ENCODE measurements around the gene MUC22. TPM values are rescaled to one million over a fixed set of nuclear protein-coding genes. Genes with fewer than 3 reads are reported as not detected.

MUC22 gene
- polyA plus RNA-seq, 4 donors = not detected

DNA sequence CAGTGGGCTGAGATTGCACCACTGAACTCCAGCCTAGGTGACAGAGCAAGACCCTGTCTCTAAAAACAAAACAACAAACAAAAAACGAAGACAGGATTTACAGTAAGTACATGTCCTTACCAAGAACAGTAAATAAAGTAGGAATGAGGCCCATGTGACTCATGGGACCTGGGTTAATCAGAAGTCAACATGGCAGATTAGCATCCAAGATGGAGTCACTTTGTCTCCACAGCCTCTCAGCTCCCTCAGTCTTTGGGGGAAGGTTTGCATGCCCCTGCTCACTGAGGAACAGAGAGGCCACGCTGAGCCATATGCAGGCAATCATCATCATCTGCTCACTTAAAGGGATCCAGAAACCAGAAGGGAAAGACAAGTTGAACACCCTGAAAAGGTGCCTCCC, 7.8 kb upstream of the MUC22 start:
- no peaks in the 10 kb centered on the region for H3K4me1 ChIP-seq (ENCODE audit: control insufficient read depth in 3 of 3, insufficient read depth in 2 of 3, low read depth in 1 of 3, low read length in 2 of 3)
- no peak overlapping the region for H3K4me3 ChIP-seq (ENCODE audit: low read depth in 1 of 3, low read length in 3 of 3)
- no peak overlapping the region for H3K27ac ChIP-seq (ENCODE audit: low read depth in 1 of 3, low read length in 2 of 3)
- no peak for FAIRE-seq
- H3K9me3 ChIP-seq (ENCODE audit: control insufficient read depth in 2 of 2, insufficient read depth in 1 of 2, low read depth in 1 of 2, low read length in 1 of 2) = no peaks in the 10 kb centered on the region
- 64 to 68% (median 66%) methylated on average over 2 of the region's 2 CpGs for WGBS, 3 donors
- DNase-seq = no peak
- H3K36me3 ChIP-seq (ENCODE audit: control insufficient read depth in 3 of 3, insufficient read depth in 2 of 3, low read depth in 1 of 3, low read length in 3 of 3) = no peaks in the 10 kb centered on the region
- peaks cover 0 to 7% (median 0%) of the 10 kb centered on the region in 3 donors for H3K27me3 ChIP-seq (ENCODE audit: control insufficient read depth in 3 of 3, insufficient read depth in 3 of 3, low read length in 3 of 3)

DNA sequence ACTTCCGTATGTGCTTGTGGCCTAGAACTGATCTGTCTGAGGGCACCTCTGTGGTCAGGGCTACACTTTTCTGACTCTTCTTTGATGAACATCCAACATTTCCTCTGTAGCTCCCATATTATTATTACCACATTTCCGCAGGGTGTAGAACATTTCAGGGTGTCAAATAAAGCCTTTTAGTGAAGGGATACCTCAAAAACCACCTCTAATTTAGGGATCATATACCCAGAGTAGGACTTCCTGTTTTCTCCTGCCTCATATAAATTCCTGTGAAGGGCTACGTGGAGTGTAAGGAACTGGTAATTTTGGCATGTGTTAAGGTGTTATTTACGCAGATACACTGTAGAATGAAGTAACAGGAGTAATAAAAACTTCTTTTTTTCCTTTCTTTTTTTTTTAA, 5.5 kb upstream of the MUC22 start:
- H3K27ac ChIP-seq (ENCODE audit: low read depth in 1 of 3, low read length in 2 of 3) = no peak overlapping the region
- 70 to 77% (median 75%) methylated on average over 4 of the region's 4 CpGs for WGBS, 3 donors
- no peaks in the 10 kb centered on the region for H3K9me3 ChIP-seq (ENCODE audit: control insufficient read depth in 2 of 2, insufficient read depth in 1 of 2, low read depth in 1 of 2, low read length in 1 of 2)
- FAIRE-seq = no peak
- H3K36me3 ChIP-seq (ENCODE audit: control insufficient read depth in 3 of 3, insufficient read depth in 2 of 3, low read depth in 1 of 3, low read length in 3 of 3) = no peaks in the 10 kb centered on the region
- DNase-seq = no peak
- H3K4me3 ChIP-seq (ENCODE audit: low read depth in 1 of 3, low read length in 3 of 3) = no peak overlapping the region
- H3K27me3 ChIP-seq (ENCODE audit: control insufficient read depth in 3 of 3, insufficient read depth in 3 of 3, low read length in 3 of 3) = peaks cover 0 to 22% (median 0%) of the 10 kb centered on the region in 3 donors
- H3K4me1 ChIP-seq (ENCODE audit: control insufficient read depth in 3 of 3, insufficient read depth in 2 of 3, low read depth in 1 of 3, low read length in 2 of 3) = no peaks in the 10 kb centered on the region

DNA sequence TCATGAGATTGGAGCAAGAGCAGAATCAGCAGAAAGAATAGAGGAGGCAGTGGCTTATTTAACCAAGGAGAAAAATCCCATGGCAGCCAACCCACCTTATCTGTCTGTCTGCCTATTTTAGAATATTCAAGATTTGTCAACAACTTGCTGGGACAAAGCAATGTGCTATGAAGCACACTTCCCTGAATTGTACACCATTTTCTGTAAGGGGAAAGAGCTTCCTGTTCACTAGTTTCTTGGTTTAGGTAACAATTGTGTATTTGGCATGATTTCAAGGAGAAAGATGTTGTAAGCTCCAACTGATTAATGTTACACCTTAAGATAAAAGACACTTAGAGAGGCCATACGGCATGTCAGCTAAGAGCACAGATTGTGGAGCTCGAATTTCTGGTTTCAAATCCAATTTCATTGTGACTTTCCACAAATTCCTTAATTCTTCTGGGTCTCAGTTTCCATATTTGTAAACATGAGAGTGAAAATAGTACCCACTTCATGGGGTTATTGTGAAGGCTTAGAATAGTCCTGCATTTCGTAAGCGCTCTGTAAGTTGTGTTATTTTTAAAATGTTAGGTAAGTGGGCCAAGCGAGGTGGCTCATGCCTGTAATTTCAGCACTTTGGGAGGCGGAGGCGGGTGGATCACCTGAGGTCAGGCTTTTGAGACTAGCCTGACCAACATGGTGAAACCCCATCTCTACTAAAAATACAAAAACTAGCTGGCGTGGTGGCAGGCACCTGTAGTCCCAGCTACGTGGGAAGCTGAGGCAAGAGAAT, 4.8 kb upstream of the MUC22 start:
- H3K27me3 ChIP-seq (ENCODE audit: control insufficient read depth in 3 of 3, insufficient read depth in 3 of 3, low read length in 3 of 3) = peaks cover 0 to 26% (median 0%) of the 10 kb centered on the region in 3 donors
- no peaks in the 10 kb centered on the region for H3K4me1 ChIP-seq (ENCODE audit: control insufficient read depth in 3 of 3, insufficient read depth in 2 of 3, low read depth in 1 of 3, low read length in 2 of 3)
- WGBS, 3 donors = 72 to 78% (median 78%) methylated on average over 9 of the region's 9 CpGs
- H3K4me3 ChIP-seq (ENCODE audit: low read depth in 1 of 3, low read length in 3 of 3) = no peak overlapping the region
- H3K9me3 ChIP-seq (ENCODE audit: control insufficient read depth in 2 of 2, insufficient read depth in 1 of 2, low read depth in 1 of 2, low read length in 1 of 2) = no peaks in the 10 kb centered on the region
- FAIRE-seq (no peak), DNase-seq (no peak)
- no peak overlapping the region for H3K27ac ChIP-seq (ENCODE audit: low read depth in 1 of 3, low read length in 2 of 3)
- no peaks in the 10 kb centered on the region for H3K36me3 ChIP-seq (ENCODE audit: control insufficient read depth in 3 of 3, insufficient read depth in 2 of 3, low read depth in 1 of 3, low read length in 3 of 3)

DNA sequence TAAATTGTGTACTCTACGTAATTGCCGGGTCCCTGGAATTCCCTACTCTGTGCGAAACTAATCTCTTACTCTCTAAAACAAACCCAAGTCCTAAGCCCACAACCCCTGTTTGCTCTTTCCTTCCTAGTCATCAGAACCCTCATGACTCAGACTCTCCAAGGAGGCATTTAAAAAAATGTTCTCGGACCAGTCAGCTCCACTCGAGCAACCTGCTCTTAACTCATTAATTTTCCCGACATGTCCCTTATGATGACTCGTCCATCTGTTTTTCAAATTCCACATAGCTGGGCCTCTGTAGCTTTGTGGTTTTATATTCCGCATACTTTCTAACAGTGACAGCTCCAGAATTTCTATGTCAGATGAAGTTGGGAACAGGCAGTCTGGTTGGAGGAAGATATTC, 2.6 kb upstream of the MUC22 start:
- FAIRE-seq (no peak), DNase-seq (no peak)
- peaks cover 0 to 26% (median 0%) of the 10 kb centered on the region in 3 donors for H3K27me3 ChIP-seq (ENCODE audit: control insufficient read depth in 3 of 3, insufficient read depth in 3 of 3, low read length in 3 of 3)
- no peaks in the 10 kb centered on the region for H3K4me1 ChIP-seq (ENCODE audit: control insufficient read depth in 3 of 3, insufficient read depth in 2 of 3, low read depth in 1 of 3, low read length in 2 of 3)
- H3K9me3 ChIP-seq (ENCODE audit: control insufficient read depth in 2 of 2, insufficient read depth in 1 of 2, low read depth in 1 of 2, low read length in 1 of 2) = no peaks in the 10 kb centered on the region
- 53 to 75% (median 74%) methylated on average over 8 of the region's 8 CpGs for WGBS, 3 donors
- H3K27ac ChIP-seq (ENCODE audit: low read depth in 1 of 3, low read length in 2 of 3) = peak overlapping the region in 1 of 3 donors; percentile 60
- no peak overlapping the region for H3K4me3 ChIP-seq (ENCODE audit: low read depth in 1 of 3, low read length in 3 of 3)
- no peaks in the 10 kb centered on the region for H3K36me3 ChIP-seq (ENCODE audit: control insufficient read depth in 3 of 3, insufficient read depth in 2 of 3, low read depth in 1 of 3, low read length in 3 of 3)

DNA sequence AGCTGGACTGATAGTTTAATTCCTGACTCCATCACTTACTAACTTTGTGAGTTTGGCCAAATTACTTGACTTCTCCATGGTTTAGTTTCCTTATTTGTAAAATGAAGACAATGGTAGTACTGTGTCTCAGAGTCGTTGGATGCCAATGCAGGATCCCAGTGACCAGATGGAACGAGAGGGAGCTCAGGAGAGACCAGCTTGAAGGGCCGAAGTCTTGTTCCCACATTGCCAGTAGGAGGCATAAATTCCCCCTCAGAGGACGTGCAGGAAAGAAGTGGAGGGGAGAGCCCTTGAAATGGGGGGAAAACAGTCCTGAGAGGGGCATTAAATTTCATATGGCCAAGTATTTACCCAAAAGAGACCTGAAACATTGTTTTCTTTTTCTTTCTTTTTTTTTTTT, 2.1 kb upstream of the MUC22 start:
- Histone ChIP-seq H3K4me3 (ENCODE audit: low read depth in 1 of 3, low read length in 3 of 3) (no peak overlapping the region), H3K9me3 (ENCODE audit: control insufficient read depth in 2 of 2, insufficient read depth in 1 of 2, low read depth in 1 of 2, low read length in 1 of 2) (no peaks in the 10 kb centered on the region), H3K4me1 (ENCODE audit: control insufficient read depth in 3 of 3, insufficient read depth in 2 of 3, low read depth in 1 of 3, low read length in 2 of 3) (no peaks in the 10 kb centered on the region), H3K27me3 (ENCODE audit: control insufficient read depth in 3 of 3, insufficient read depth in 3 of 3, low read length in 3 of 3) (peaks cover 0 to 26% (median 0%) of the 10 kb centered on the region in 3 donors), H3K27ac (ENCODE audit: low read depth in 1 of 3, low read length in 2 of 3) (peak overlapping the region in 1 of 3 donors; percentile 60), H3K36me3 (ENCODE audit: control insufficient read depth in 3 of 3, insufficient read depth in 2 of 3, low read depth in 1 of 3, low read length in 3 of 3) (no peaks in the 10 kb centered on the region)
- no peak for DNase-seq
- 59 to 66% (median 65%) methylated on average over 4 of the region's 4 CpGs for WGBS, 3 donors
- FAIRE-seq = no peak

DNA sequence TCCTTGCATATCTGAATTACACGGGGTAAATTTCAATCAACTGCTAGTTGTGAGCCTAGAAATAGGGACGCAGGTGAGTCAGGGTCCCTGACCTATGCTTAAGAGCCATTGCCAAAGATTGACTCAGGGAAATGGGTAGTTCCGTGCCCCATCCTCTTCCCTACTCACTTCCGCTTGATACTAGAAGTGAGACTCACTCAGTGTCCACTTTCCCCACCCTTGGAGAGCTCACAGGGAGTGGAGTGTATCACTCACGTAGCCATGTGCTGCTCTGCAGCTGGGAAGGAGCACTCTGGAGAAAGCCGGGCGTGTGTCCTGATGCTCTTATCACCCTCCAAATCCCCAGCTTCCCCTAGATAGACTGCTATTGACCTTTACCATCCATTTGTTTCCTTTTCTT, 543 bp upstream of the MUC22 start:
- H3K4me3 ChIP-seq (ENCODE audit: low read depth in 1 of 3, low read length in 3 of 3) = no peak overlapping the region
- H3K27me3 ChIP-seq (ENCODE audit: control insufficient read depth in 3 of 3, insufficient read depth in 3 of 3, low read length in 3 of 3) = peaks cover 0 to 26% (median 0%) of the 10 kb centered on the region in 3 donors
- no peak for DNase-seq
- 74 to 81% (median 78%) methylated on average over 7 of the region's 7 CpGs for WGBS, 3 donors
- H3K27ac ChIP-seq (ENCODE audit: low read depth in 1 of 3, low read length in 2 of 3) = no peak overlapping the region
- no peaks in the 10 kb centered on the region for H3K36me3 ChIP-seq (ENCODE audit: control insufficient read depth in 3 of 3, insufficient read depth in 2 of 3, low read depth in 1 of 3, low read length in 3 of 3)
- no peak for FAIRE-seq
- H3K4me1 ChIP-seq (ENCODE audit: control insufficient read depth in 3 of 3, insufficient read depth in 2 of 3, low read depth in 1 of 3, low read length in 2 of 3) = no peaks in the 10 kb centered on the region
- no peaks in the 10 kb centered on the region for H3K9me3 ChIP-seq (ENCODE audit: control insufficient read depth in 2 of 2, insufficient read depth in 1 of 2, low read depth in 1 of 2, low read length in 1 of 2)

DNA sequence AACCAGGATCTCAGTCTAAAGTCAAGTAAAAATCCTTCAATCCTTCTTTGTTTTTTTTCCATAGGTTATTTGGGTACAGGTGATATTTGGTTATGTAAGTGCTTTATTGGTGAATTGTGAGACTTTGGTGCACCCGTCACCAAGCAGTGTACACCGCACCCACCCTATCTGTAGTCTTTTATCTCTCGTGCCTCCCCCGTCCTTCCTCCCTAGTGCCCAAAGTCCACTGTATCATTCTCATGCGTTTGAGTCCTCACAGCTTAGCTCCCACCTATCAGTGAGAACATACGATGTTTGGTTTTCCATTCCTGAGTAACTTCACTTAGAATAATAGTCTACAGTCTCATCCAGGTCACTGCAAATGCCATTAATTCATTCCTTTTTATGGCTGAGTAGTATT, 879 bp downstream of the MUC22 start:
- no peaks in the 10 kb centered on the region for H3K4me1 ChIP-seq (ENCODE audit: control insufficient read depth in 3 of 3, insufficient read depth in 2 of 3, low read depth in 1 of 3, low read length in 2 of 3)
- 10 to 51% (median 35%) methylated on average over 6 of the region's 6 CpGs for WGBS, 3 donors
- no peaks in the 10 kb centered on the region for H3K36me3 ChIP-seq (ENCODE audit: control insufficient read depth in 3 of 3, insufficient read depth in 2 of 3, low read depth in 1 of 3, low read length in 3 of 3)
- FAIRE-seq (no peak), DNase-seq (peak in 1 of 2 donors; percentile 35)
- H3K27me3 ChIP-seq (ENCODE audit: control insufficient read depth in 3 of 3, insufficient read depth in 3 of 3, low read length in 3 of 3) = peaks cover 0 to 28% (median 0%) of the 10 kb centered on the region in 3 donors
- no peaks in the 10 kb centered on the region for H3K9me3 ChIP-seq (ENCODE audit: control insufficient read depth in 2 of 2, insufficient read depth in 1 of 2, low read depth in 1 of 2, low read length in 1 of 2)
- no peak overlapping the region for H3K4me3 ChIP-seq (ENCODE audit: low read depth in 1 of 3, low read length in 3 of 3)
- H3K27ac ChIP-seq (ENCODE audit: low read depth in 1 of 3, low read length in 2 of 3) = no peak overlapping the region

DNA sequence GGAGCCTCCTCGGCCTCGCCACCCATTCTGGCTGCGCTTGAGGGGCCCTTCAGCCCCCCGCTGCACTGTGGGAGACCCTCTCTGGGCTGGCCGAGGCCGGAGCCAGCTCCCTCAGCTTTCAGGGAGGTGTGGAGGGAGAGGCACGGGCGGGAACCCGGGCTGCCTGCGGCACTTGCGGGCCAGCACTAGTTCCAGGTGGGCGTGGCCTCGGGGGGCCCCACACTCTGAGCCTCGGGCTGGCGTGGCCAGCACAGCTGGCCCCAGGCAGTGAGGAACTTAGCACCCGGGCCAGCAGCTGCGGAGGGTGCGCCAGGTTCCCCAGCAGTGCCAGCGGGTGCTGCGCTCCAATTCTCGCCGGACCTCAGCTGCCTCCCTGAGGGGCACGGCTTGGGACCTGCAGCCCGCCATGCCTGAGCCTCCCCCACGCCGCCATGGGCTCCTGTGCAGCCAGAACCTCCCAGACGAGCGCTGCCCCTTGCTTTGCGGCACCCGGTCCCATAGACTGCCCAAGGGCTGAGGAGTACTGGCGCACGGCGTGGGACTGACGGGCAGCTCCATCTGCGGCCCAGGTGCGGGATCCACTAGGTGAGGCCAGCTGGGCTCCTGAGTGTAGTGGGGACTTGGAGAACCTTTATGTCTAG, 6.5 kb downstream of the MUC22 start:
- Histone ChIP-seq H3K9me3 (ENCODE audit: control insufficient read depth in 2 of 2, insufficient read depth in 1 of 2, low read depth in 1 of 2, low read length in 1 of 2) (no peaks in the 10 kb centered on the region), H3K27me3 (ENCODE audit: control insufficient read depth in 3 of 3, insufficient read depth in 3 of 3, low read length in 3 of 3) (peaks cover 0 to 2% (median 0%) of the 10 kb centered on the region in 3 donors), H3K27ac (ENCODE audit: low read depth in 1 of 3, low read length in 2 of 3) (no peak overlapping the region), H3K36me3 (ENCODE audit: control insufficient read depth in 3 of 3, insufficient read depth in 2 of 3, low read depth in 1 of 3, low read length in 3 of 3) (no peaks in the 10 kb centered on the region), H3K4me3 (ENCODE audit: low read depth in 1 of 3, low read length in 3 of 3) (no peak overlapping the region), H3K4me1 (ENCODE audit: control insufficient read depth in 3 of 3, insufficient read depth in 2 of 3, low read depth in 1 of 3, low read length in 2 of 3) (no peaks in the 10 kb centered on the region)
- DNase-seq = no peak
- WGBS, 3 donors = 87 to 92% (median 89%) methylated on average over 33 to 36 of the region's 36 CpGs
- no peak for FAIRE-seq
